Stimulated activated CD8-positive, alpha-beta memory T cell treated with anti-CD3 and anti-CD28 coated beads, Interleukin-2, amount 100 ng/mL, for 1 hour (primary cell): ENCODE measurements around the gene CCDC6.
"Not testable (repeated sequence)": the region's sequence is repeated elsewhere in the genome, so short reads cannot be mapped to it uniquely, and the experiment has no call there.

Source experiments
- DNase-seq, 2 donors: peaks; one replicate each; pipeline ENCODE4 v3.0.0-alpha.2; 2020; ENCODE audit warnings: low read depth in 2 of 2

CCDC6 gene

DNA sequence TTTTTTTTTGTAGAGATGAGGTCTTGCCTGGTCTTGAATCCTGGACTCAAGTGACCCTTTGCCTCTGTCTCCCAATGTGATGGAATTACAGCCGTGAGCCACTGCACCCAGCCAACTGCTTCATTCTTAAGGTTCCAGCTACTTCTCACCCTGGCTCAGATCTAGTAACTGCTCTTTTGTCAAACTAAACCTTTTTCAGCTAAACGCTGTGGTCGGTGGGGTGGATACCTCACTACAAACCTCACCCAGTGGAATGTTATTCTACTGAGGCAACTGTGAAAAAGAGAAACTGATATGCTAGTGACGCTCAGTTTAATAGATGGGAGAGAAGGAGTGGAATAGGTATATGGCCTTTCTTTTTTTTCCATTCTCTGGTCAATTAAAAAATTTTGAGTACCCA lies 151.4 kb downstream of the CCDC6 start:
- DNase-seq: no peak

DNA sequence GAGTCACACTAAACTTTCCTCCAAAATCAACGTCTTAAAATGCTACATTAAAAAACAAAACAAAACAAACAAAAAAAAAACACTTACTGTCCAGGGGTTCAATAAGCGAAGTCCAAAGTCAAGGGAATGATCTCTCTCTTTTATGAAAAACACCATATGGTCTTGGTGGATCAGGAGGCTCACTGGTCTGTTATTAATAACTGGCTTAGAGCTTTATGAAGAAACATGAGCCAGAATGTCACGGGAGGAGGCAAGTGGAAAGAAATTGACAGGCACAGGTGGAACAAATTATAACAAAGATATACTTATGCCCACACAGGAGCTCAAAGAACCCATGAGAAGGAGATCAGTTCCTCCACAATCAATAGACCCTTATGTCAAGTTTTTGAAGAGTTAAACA lies 153.1 kb downstream of the CCDC6 start, which contains the start of gene MRLN:
TSS of gene MRLN (minus strand) at position 189 of the 400 bp plus-strand sequence.
- no peak for DNase-seq

DNA sequence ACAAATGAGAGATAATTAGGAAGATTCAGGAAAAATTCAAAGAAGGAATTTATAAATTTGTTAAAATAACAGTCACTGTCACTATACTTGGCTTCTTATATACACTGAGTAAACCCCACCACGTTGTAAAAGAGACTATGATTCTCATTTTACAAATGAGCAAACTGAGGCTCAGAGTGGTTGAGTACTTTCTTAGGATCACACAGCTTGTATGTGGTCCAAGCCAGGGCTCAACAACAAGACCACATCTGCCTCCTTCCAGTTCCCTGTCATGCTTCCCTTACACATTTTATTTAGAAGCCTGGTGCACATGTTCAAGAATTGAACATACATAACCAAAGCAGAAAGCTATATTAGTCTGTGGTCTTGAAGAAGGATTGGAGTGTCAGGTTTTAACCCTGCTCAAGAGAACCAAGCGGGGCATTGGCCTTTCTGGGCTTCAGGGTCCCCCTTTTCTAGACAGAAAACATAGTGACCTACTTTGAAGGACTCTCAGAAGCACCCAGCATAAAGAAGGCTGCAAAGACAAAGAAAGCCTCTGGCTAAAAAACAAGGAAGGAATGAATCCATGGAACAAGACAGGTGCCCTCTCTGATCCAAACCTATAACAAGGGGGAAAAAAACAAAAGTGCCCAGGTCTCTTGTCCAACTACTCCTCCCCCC lies 153.9 kb downstream of the CCDC6 start:
- DNase-seq: no peak

DNA sequence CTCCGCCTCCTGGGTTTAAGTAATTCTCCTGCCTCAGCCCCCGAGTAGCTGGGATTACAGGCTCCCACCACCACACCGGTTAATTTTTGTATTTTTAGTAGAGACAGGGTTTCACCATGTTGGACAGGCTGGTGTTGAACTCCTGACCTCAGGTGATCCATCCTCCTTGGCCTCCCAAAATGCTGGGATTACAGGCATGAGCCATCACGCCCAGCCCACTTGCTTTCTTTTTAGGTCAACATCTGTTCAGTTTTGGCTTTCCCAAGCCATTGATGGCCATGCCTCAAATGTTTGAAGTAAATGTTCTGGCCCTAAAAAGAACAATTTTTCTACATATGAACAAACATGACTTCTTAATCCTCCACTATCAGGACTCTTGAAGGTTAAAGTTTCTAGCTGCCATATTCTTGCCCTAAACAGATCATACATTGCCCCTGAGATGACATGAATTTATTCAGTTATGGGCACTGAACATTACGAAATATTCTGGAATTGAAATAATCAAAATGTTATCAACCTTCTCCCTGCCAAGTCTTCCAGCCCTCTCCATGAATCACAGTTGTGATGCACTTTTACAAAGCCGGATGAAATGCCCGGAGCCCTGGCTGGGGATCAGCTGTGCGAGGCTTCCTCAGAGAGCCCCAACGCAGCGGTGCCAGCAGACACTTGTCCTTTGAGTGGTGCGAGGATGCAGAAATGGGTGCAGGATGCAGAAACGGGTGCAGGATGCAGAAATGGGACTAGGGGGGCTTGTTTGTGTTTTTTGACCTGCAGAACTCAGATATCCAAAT lies 156.0 kb downstream of the CCDC6 start:
- no peak for DNase-seq

DNA sequence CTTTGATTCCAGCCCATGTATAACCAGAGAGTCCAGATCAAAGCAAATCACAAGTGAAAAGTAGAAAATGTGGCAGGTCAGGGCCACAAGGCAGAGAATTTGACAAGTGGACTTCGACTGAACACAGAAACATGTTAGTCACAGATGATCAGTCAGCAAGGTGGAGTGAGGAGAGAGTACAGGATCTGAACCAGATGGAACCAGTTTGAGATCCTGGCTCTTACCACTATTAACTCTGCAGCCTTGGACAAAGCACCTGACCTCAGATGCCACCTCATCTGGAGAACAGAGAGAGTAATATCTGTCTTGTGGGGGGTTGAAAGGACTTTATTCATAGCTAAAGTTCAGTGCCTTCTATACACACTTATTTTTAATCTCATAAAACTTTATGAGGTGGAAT lies 157.5 kb downstream of the CCDC6 start:
- no peak for DNase-seq

DNA sequence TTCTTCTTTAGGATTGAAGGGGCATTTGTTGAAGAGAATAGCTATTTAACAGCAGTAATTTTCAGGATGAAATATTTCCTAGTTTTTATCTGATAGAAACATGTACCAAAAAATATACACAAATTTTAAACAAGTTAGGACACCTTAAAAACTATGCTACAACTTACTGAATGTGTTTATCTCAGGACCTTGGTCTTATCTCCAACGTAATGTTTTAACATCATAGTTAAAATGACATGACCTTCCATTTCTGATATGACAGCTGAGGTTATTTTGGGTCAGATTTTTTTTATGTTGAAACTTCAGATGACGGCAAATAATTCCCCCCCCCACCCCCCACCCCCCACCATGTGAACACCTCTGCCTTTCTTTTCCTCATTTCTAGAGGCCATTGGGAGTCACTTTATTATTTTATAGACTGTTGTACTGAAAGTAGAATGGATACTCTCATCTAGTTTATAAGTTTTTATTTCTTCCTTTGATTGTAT lies 161.1 kb downstream of the CCDC6 start:
- DNase-seq: no peak

DNA sequence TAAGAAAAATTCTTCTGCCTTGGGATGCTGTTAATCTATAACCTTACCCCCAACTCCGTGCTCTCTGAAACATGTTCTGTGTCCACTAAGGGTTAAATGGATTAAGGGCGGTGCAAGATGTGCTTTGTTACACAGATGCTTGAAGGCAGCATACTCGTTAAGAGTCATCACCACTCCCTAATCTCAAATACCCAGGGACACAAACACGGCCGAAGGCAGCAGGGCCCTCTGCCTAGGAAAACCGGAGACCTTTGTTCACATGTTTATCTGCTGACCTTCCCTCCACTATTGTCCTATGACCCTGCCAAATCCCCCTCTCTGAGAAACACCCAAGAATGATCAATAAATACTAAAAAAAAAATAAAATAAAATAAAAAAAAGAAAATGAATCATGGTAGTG lies 161.6 kb downstream of the CCDC6 start:
- DNase-seq: not testable (repeated sequence)

DNA sequence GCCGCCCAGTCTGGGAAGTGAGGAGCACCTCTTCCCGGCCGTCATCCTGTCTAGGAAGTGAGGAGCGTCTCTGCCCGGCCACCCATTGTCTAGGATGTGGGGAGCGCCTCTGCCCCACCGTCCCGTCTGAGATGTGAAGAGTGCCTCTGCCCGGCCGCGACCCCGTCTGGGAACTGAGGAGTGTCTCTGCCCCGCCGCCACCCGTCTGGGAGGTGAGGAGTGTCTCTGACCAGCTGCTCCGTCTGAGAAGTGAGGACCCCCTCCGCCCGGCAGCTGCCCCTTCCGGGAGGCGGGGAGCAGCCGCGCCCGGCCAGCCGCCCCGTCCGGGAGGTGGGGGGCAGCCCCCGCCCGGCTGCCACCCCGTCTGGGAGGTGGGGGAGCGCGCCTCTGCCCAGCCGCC lies 162.2 kb downstream of the CCDC6 start:
- DNase-seq: not testable (repeated sequence)

DNA sequence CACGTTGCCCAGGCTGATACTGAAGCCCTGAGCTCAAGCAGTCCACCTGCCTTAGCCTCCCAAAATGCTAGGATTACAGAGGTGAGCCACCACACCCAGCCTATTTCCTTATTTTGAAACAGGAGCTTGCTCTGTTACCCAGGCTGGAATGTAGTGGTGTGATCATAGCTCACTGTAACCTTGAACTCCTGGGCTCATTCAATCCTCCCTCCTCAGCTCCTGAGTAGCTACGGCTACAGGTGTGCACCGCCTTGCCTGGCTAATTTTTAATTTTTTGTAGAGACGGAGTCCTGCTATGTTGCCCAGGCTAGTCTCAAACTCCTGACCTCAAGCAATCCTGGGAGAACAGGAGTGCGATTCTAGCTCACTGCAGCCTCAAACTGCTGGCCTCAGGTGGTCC lies 164.8 kb downstream of the CCDC6 start:
- no peak for DNase-seq

DNA sequence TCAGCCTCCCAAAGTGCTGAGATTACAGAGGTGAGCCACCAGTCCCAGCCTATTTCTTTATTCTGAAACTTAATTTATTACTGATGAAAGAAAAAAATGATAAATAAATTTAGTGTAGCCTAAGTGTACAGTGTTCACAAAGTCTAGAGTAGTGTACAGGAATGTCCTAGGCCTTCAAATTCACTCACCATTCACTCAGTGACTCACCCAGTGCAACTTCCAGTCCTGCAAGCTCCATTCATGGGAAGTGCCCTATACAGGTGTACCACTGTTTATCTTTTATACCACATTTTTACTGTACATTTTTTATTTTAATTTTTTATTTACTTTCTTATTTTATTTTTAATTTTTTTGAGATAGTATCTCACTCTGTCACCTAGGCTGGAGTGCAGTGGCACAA lies 165.3 kb downstream of the CCDC6 start:
- DNase-seq: no peak
